Neural progenitor cell (in vitro differentiated cells): ENCODE results near the gene EEF1G.

ENCODE experiments used
- EZH2 ChIP-seq: fragments of 200-600 bp; sonication (generic); IDR thresholded peaks from 2 replicates; pipeline ENCODE4 v1.6.1; 2017; ENCODE audit warnings: antibody characterized with exemption, mild to moderate bottlenecking, moderate library complexity
- TF ChIP-seq, protein P1 (sequence below): fragments of 200-600 bp; sonication (generic); IDR thresholded peaks from 2 replicates; pipeline ENCODE4 v1.5.1; 2017; ENCODE audit warnings: antibody characterized with exemption, mild to moderate bottlenecking

DNA sequence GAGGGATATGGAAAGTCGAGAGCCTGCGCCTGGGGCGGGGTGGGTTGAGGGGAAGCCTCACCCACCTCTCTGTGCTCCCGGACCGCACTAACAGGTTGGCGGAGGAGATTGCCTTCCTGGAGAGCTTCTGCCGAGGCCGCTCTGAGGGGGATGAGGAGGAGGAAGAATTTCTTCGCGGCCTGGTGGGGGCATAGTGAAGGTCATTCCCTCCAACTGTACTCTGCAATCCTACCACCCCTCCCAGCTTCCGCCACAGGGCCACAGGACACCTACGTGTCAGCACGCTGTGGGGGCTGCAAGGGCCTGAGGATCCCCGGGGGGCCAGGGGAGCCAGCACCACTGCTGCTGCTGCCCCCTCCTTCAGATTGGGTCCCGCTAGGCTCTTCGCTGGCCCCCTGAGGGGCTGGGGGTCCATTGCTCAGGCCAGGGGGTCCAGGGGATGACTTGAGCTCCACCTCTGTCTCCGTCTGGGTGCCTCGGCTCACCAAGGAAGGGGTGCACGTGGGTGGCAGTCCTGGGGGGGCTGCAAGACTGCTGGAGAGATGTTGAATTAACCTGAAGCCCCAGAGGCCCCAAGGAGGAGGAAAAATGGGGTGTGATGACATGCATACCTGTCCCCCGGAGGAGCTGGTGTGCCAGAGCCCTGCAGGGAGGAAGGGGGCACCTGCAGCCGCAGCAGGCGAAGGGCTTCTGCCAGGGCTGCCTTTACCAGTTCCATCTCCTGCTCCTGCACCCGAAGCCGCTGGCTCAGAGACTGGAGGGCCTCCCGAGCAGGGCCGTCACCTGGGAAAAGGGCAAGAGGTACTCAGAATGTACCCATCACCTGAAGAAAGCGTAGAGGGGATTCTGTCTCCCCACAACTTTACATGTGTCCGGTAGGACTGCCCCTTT is 37.4 kb upstream of the EEF1G start:
- no peak for TF ChIP-seq EZH2
- TF ChIP-seq, protein P1, sequence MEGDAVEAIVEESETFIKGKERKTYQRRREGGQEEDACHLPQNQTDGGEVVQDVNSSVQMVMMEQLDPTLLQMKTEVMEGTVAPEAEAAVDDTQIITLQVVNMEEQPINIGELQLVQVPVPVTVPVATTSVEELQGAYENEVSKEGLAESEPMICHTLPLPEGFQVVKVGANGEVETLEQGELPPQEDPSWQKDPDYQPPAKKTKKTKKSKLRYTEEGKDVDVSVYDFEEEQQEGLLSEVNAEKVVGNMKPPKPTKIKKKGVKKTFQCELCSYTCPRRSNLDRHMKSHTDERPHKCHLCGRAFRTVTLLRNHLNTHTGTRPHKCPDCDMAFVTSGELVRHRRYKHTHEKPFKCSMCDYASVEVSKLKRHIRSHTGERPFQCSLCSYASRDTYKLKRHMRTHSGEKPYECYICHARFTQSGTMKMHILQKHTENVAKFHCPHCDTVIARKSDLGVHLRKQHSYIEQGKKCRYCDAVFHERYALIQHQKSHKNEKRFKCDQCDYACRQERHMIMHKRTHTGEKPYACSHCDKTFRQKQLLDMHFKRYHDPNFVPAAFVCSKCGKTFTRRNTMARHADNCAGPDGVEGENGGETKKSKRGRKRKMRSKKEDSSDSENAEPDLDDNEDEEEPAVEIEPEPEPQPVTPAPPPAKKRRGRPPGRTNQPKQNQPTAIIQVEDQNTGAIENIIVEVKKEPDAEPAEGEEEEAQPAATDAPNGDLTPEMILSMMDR: no peak
